C4-2B (cell line): ENCODE results near the gene CCDC188.
"Not testable (repeated sequence)": the region's sequence is repeated elsewhere in the genome, so short reads cannot be mapped to it uniquely, and the experiment has no call there.

Experiments
- H3K27ac ChIP-seq: fragments of 450-650 bp; 2 replicates; pipeline ENCODE4 v1.5.1; 2017
- CTCF ChIP-seq: fragments of 450-650 bp; conservative IDR thresholded peaks from 2 replicates; pipeline ENCODE4 v1.5.1; 2017; ENCODE audit warnings: mild to moderate bottlenecking
- ZFX ChIP-seq: fragments of 450-650 bp; IDR thresholded peaks from 2 replicates; pipeline ENCODE4 v1.6.1; 2017

CCDC188 gene

GRCh38 chr22:20166703-20167102, 15.8 kb upstream of the CCDC188 start:
- no peak overlapping the region for H3K27ac ChIP-seq

GRCh38 chr22:20165913-20166312, 15.1 kb upstream of the CCDC188 start:
- TF ChIP-seq ZFX (no peak), CTCF (no peak)
- H3K27ac ChIP-seq = no peak overlapping the region

More at GRCh38 chr22:20166703-20167102, 15.8 kb upstream of the CCDC188 start:
- no peak for TF ChIP-seq CTCF
- no peak for TF ChIP-seq ZFX

- TF ChIP-seq CTCF (no peak), ZFX (no peak)
- no peak overlapping the region for H3K27ac ChIP-seq
Observed at GRCh38 chr22:20165421-20165820, 14.6 kb upstream of the CCDC188 start.

- no peak for TF ChIP-seq CTCF
- TF ChIP-seq ZFX = no peak
- H3K27ac ChIP-seq = no peak overlapping the region
Observed at GRCh38 chr22:20164863-20165262, 14.0 kb upstream of the CCDC188 start.

- TF ChIP-seq ZFX = no peak
- TF ChIP-seq CTCF = no peak
- H3K27ac ChIP-seq = no peak overlapping the region
Observed at GRCh38 chr22:20160041-20160440, 9.2 kb upstream of the CCDC188 start.

GRCh38 chr22:20159531-20159930, 8.7 kb upstream of the CCDC188 start:
- not testable (repeated sequence) for H3K27ac ChIP-seq

- TF ChIP-seq CTCF = no peak
- no peak for TF ChIP-seq ZFX
- no peak overlapping the region for H3K27ac ChIP-seq
Observed at GRCh38 chr22:20159076-20159475, 8.2 kb upstream of the CCDC188 start.

- H3K27ac ChIP-seq = no peak overlapping the region
- no peak for TF ChIP-seq CTCF
- TF ChIP-seq ZFX = no peak
Observed at GRCh38 chr22:20158391-20159036, 7.7 kb upstream of the CCDC188 start.
